SK-N-SH (cell line): Measurements from ENCODE around the gene FMOD. TPM values are rescaled to one million over a fixed set of nuclear protein-coding genes. Genes with fewer than 3 reads are reported as not detected.

Experiments
- CTCF ChIA-PET: fragments of 300-600, 350-600 bp; formaldehyde crosslinking; extraction: SDS; loops from one replicate; lab custom pipeline; 2021; lab: Yijun Ruan, JAX
- POLR2A ChIA-PET: fragments of 350-600 bp; sonication (Branson Sonifier 250); formaldehyde crosslinking; extraction: SDS; loops from one replicate; lab custom pipeline; 2020; ENCODE audit warnings: antibody characterized with exemption, inconsistent platforms; lab: Yijun Ruan, JAX
- DNase-seq: peaks from one replicate; pipeline ENCODE4 v3.0.0; 2012
- H2AFZ ChIP-seq: fragments of 200-600 bp; sonication (generic); 2 replicates; pipeline ENCODE4 v1.8.1; 2016; ENCODE audit warnings: antibody characterized with exemption, mild to moderate bottlenecking, low read depth
- H3F3A ChIP-seq: fragments of 200-600 bp; sonication (generic); replicated peaks from 2 replicates; pipeline ENCODE3; 2016; ENCODE audit warnings: antibody characterized with exemption, mild to moderate bottlenecking; ENCODE audit not compliant: insufficient read depth
- H3K27ac ChIP-seq, 2 experiments: fragments of 200-500 bp in 1 of 2; fragments of 200-600 bp in 1 of 2; sonication (Bioruptor generic) in 1 of 2; sonication (generic), shearing (Covaris generic) in 1 of 2; 2 replicates each; pipeline versions ENCODE4 v1.5.1 to v1.6.1; 2014 to 2016; ENCODE audit warnings: low read depth in 2 of 2, inconsistent platforms in 1 of 2, low read length in 1 of 2, mild to moderate bottlenecking in 1 of 2, mixed read lengths in 1 of 2
- H3K27me3 ChIP-seq: fragments of 200-600 bp; sonication (generic), shearing (Covaris generic); 2 replicates; pipeline ENCODE4 v1.6.1; 2016; ENCODE audit warnings: mixed run types; ENCODE audit not compliant: insufficient read depth
- H3K36me3 ChIP-seq, 2 experiments: fragments of 200-500 bp in 1 of 2; fragments of 200-600 bp in 1 of 2; sonication (Bioruptor generic) in 1 of 2; sonication (generic) in 1 of 2; replicated peaks in 1 of 2; 2 replicates each; pipeline versions ENCODE3 to v1.5.1; 2014 to 2016; ENCODE audit warnings: low read length in 1 of 2, mild to moderate bottlenecking in 1 of 2; ENCODE audit not compliant: insufficient read depth in 2 of 2, control insufficient read depth in 1 of 2
- H3K4me1 ChIP-seq, 2 experiments: fragments of 200-500 bp in 1 of 2; fragments of 200-600 bp in 1 of 2; sonication (Bioruptor generic) in 1 of 2; sonication (generic), shearing (Covaris generic) in 1 of 2; 2 replicates each; pipeline versions ENCODE4 v1.5.1 to v1.6.1; 2014 to 2016; ENCODE audit warnings: low read depth in 1 of 2, low read length in 1 of 2, mixed run types in 1 of 2; ENCODE audit not compliant: insufficient read depth in 2 of 2, control insufficient read depth in 1 of 2
- H3K4me2 ChIP-seq: fragments of 200-600 bp; sonication (generic), shearing (Covaris generic); 2 replicates; pipeline ENCODE4 v1.6.1; 2017; ENCODE audit warnings: mixed run types
- H3K4me3 ChIP-seq, 2 experiments: fragments of 200-500 bp in 1 of 2; fragments of 200-600 bp in 1 of 2; sonication (Bioruptor generic) in 1 of 2; sonication (generic), shearing (Covaris generic) in 1 of 2; 2 replicates each; pipeline versions ENCODE4 v1.5.1 to v1.8.1; 2014 to 2016; ENCODE audit warnings: low read depth in 2 of 2, inconsistent platforms in 1 of 2, low read length in 1 of 2, mild to moderate bottlenecking in 1 of 2, mixed read lengths in 1 of 2, moderate library complexity in 1 of 2
- H3K79me2 ChIP-seq: fragments of 200-600 bp; sonication (generic); 2 replicates; pipeline ENCODE4 v1.8.1; 2017; ENCODE audit warnings: mild to moderate bottlenecking; ENCODE audit not compliant: insufficient read depth
- H3K9ac ChIP-seq: fragments of 200-600 bp; sonication (generic); 2 replicates; pipeline ENCODE4 v1.6.1; 2017; ENCODE audit warnings: mixed run types
- H3K9me2 ChIP-seq: fragments of 200-600 bp; sonication (generic); 2 replicates; pipeline ENCODE4 v1.6.1; 2017; ENCODE audit warnings: mixed run types
- H3K9me3 ChIP-seq: fragments of 200-600 bp; sonication (generic); 2 replicates; pipeline ENCODE4 v1.6.1; 2017; ENCODE audit warnings: mixed run types, mild to moderate bottlenecking, moderate library complexity
- H4K20me1 ChIP-seq: fragments of 200-600 bp; sonication (generic); 2 replicates; pipeline ENCODE4 v1.6.1; 2017; ENCODE audit warnings: mild to moderate bottlenecking, mixed run types; ENCODE audit not compliant: insufficient read depth
- CHD2 ChIP-seq: fragments of 150-350 bp; IDR thresholded peaks from 2 replicates; pipeline ENCODE4 v1.6.1; 2018; ENCODE audit warnings: low read length; ENCODE audit not compliant: partially characterized antibody
- EZH2phosphoT487 ChIP-seq: fragments of 200-600 bp; sonication (generic); IDR thresholded peaks from 2 replicates; pipeline ENCODE4 v1.6.1; 2017; ENCODE audit warnings: low read depth, mixed run types, mild to moderate bottlenecking, antibody characterized with exemption, moderate library complexity, borderline replicate concordance
- GATA2 ChIP-seq: sonication (generic); formaldehyde crosslinking; IDR thresholded peaks from 2 replicates; pipeline ENCODE4 v1.5.0; 2020; ENCODE audit warnings: mild to moderate bottlenecking, missing genetic modification reagents
- MAX ChIP-seq: IDR thresholded peaks from 2 replicates; pipeline ENCODE4 v1.4.0; 2012; ENCODE audit warnings: low read depth
- MXI1 ChIP-seq: IDR thresholded peaks from 2 replicates; pipeline ENCODE4 v1.6.1; 2012; ENCODE audit warnings: mild to moderate bottlenecking, low read depth, low read length, improper control_type of control experiment
- RAD21 ChIP-seq: IDR thresholded peaks from 2 replicates; pipeline ENCODE4 v1.6.1; 2012; ENCODE audit warnings: mild to moderate bottlenecking, low read length
- SMC3 ChIP-seq: IDR thresholded peaks from 2 replicates; pipeline ENCODE4 v1.6.1; 2012; ENCODE audit warnings: low read depth, low read length, improper control_type of control experiment
- TAF1 ChIP-seq: IDR thresholded peaks from 2 replicates; pipeline ENCODE4 v1.6.1; 2012; ENCODE audit warnings: low read depth, mild to moderate bottlenecking, low read length, moderate library complexity, borderline replicate concordance
- TCF12 ChIP-seq: IDR thresholded peaks from 2 replicates; pipeline ENCODE4 v1.4.0; 2012
- WGBS: methylation state at CpG from one replicate; pipeline ENCODE4 v1.1.6; 2017; ENCODE audit warnings: low lambda C conversion rate; 5-methylcytosine and 5-hydroxymethylcytosine counted together
- polyA plus RNA-seq, 3 experiments: library from polyadenylated mRNA; depleted of rRNA; stranded (reverse); fragments of >200 nt; gene quantifications; 2 replicates each; pipeline ENCODE4 v1.2.3, GENCODE V29; 2012
- TF ChIP-seq, protein P1 (sequence below): fragments of 200-600 bp; sonication (generic); IDR thresholded peaks from 2 replicates; pipeline ENCODE4 v1.6.1; 2017; ENCODE audit warnings: antibody characterized with exemption, mild to moderate bottlenecking, moderate library complexity

Gene FMOD
- polyA plus RNA-seq, 1 of the 3 experiments (the other 2 are of a cell fraction), result not detected

DNA sequence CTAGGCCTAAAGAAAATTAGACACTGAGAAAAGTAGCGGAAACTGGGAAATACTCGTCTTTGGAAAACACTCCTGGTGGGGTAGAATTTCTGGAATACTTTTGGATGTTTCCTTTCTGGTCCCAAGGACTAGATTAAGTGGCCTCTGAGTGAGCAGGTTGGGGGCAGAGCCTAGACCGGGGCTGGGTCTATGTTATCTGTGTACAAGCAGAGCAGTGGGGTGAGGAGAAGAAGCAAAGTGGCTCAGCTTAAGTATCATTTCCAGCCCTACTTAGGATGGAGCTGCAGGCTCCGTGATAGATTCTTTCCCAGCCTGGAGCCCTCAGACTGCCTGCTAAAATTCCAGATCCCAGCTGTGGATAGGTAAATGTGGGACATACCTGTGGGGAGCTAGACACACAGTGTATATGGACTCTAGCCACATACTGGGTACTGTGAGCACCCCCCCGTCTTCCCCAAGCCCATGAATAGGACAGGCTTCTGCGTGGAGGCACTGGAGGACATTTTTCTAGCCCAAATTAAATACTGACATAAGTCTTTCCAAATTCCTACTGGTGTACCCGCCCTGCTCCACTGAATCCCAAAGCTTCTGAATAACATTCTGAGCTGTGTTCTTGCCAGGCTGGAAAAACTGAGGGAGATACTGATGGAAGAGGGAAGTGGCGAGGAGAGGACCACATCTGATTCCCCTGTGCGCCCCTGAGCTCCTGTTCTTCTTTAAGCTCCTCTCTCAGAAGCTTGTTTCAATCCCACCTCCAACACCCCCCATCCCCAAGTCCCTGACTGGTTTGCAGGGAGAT is 6.8 kb downstream of the FMOD start (continued):
- TF ChIP-seq TCF12 (no peak), MAX (no peak), TAF1 (no peak), GATA2 (CRISPR knock-in tag) (no peak), MXI1 (no peak)

DNA sequence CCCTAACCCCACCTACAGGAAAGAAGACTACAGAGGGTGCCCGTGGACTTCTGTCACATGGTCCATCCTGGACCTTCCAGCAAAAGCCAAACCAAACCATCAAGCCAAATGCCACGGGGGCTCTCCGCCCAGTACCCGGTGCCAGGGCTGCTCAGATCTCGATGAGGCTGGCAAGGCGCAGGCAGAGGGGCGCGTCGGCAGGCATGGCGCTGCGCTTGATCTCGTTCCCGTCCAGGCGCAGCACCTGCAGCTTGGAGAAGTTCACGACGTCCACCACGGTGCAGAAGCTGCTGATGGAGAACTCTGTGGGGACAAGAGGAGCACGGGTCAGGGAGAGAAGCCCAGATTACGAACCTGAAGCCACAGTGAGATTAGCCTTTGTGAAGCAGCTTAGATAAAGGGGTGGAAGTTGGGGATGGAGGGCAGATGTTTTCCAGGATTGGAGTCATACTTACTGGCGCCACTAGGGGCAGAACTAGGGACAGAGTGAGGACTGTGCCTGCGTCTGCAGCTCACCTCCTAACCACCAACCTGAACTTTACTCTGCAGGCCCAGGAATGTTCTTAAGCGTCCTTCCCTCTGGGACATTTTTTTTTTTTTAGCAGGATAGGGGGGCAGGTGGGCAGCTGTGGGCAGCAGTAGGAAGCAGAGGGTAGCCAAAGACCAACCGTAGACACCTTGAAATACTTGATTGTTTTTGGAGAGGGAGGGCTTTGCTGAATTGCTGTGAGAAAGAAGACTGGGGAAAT is 8.6 kb downstream of the FMOD start:
- Histone ChIP-seq H3K4me2 (no peak overlapping the region), H3K79me2 (no peaks in the 10 kb centered on the region), H3K9ac (no peak overlapping the region), H3K27me3 (peaks cover 35% of the 10 kb centered on the region; the same call in 1 of the 2 replicates), H3F3A (no peaks in the 10 kb centered on the region), H3K4me3 (no peak overlapping the region), H3K4me1 (peaks cover 0 to 11% of the 10 kb centered on the region in 2 experiments; a peak in 2 of 4 replicates), H3K9me3 (no peaks in the 10 kb centered on the region), H3K27ac (no peak overlapping the region), H2AFZ (no peak overlapping the region), H3K36me3 (no peaks in the 10 kb centered on the region), H3K9me2 (no peaks in the 10 kb centered on the region), H4K20me1 (no peaks in the 10 kb centered on the region)
- POLR2A ChIA-PET, result interaction anchor here (1.7 kb wide), 1 partner anchor 146 kb away, joined by 5 read pairs; no protein-coding TSS in a partner anchor
- 32% methylated on average over 23 of the region's 23 CpGs for WGBS
- peak; percentile 82 for DNase-seq
- TF ChIP-seq SMC3 (peak; percentile 37; the same call in 1 of the 2 replicates), CHD2 (peak; percentile 32), RAD21 (peak; percentile 68), EZH2phosphoT487 (no peak)
- TF ChIP-seq, protein P1, sequence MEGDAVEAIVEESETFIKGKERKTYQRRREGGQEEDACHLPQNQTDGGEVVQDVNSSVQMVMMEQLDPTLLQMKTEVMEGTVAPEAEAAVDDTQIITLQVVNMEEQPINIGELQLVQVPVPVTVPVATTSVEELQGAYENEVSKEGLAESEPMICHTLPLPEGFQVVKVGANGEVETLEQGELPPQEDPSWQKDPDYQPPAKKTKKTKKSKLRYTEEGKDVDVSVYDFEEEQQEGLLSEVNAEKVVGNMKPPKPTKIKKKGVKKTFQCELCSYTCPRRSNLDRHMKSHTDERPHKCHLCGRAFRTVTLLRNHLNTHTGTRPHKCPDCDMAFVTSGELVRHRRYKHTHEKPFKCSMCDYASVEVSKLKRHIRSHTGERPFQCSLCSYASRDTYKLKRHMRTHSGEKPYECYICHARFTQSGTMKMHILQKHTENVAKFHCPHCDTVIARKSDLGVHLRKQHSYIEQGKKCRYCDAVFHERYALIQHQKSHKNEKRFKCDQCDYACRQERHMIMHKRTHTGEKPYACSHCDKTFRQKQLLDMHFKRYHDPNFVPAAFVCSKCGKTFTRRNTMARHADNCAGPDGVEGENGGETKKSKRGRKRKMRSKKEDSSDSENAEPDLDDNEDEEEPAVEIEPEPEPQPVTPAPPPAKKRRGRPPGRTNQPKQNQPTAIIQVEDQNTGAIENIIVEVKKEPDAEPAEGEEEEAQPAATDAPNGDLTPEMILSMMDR, result peak; percentile 76
- CTCF ChIA-PET, result interaction anchor here (0.5 to 27.9 kb wide), 50 partner anchors 8 to 787 kb away, joined by 3 to 817 read pairs (median 4); partner anchors contain the start of genes FMOD, OPTC, PRELP and TMEM183A
